Activated naive CD4-positive, alpha-beta T cell treated with anti-CD3 and anti-CD28 coated beads, Interleukin-2, amount 10 ng/mL, durations not matched to agents 5 hours and 36 hours (primary cell): ENCODE measurements around the gene USP7. TPM values are rescaled to one million over a fixed set of nuclear protein-coding genes. Genes with fewer than 3 reads are reported as not detected.

Source experiments
- total RNA-seq, 2 experiments: library from RNA; stranded (reverse); gene quantifications; one replicate each; pipeline ENCODE4 v1.2.3, GENCODE V29; 2021

Gene USP7
- total RNA-seq, result 100 to 1,000 TPM; 155 to 161 TPM

GRCh38 chr16:8963821-8964441 lies at the start of gene USP7:
Gene USP7 (minus strand): TSS chr16:8963906. CDS start chr16:8963285, 621 bp downstream.

GRCh38 chr16:8882041-8882617 lies 81.6 kb downstream of the USP7 start, which contains the start of gene LITAFD:
Gene LITAFD (plus strand): TSS chr16:8882351. CDS start chr16:8884356, 2,005 bp downstream.

GRCh38 chr16:8868416-8869211 lies 95.1 kb downstream of the USP7 start, which contains the start of gene CARHSP1:
Gene CARHSP1 (minus strand): TSS chr16:8869006. CDS start chr16:8859328, 9,678 bp downstream.

Other genes with a start within 250 kb of the USP7 start
- gene TMEM186, start 166.3 kb downstream of the USP7 start, total RNA-seq, result 10 to 100 TPM; 10.4 to 12.1 TPM
- 10 to 100 TPM; 33.6 to 36.0 TPM for gene PMM2, start 166.1 kb downstream of the USP7 start, total RNA-seq
- gene CARHSP1, start 94.9 kb downstream of the USP7 start, total RNA-seq, result 100 to 1,000 TPM; 154 to 160 TPM
- not detected for gene LITAFD, start 81.6 kb downstream of the USP7 start, total RNA-seq
- gene HAPSTR1, start 127.7 kb upstream of the USP7 start, total RNA-seq, result 10 to 100 TPM; 67.0 to 70.8 TPM